CD1c-positive myeloid dendritic cell (primary cell): Measurements from ENCODE around the gene ARID3A.

Source experiments
- DNase-seq: peaks from one replicate; pipeline ENCODE4 v3.0.0-alpha.2; 2016; ENCODE audit errors: extremely low spot score

The ARID3A gene

DNA sequence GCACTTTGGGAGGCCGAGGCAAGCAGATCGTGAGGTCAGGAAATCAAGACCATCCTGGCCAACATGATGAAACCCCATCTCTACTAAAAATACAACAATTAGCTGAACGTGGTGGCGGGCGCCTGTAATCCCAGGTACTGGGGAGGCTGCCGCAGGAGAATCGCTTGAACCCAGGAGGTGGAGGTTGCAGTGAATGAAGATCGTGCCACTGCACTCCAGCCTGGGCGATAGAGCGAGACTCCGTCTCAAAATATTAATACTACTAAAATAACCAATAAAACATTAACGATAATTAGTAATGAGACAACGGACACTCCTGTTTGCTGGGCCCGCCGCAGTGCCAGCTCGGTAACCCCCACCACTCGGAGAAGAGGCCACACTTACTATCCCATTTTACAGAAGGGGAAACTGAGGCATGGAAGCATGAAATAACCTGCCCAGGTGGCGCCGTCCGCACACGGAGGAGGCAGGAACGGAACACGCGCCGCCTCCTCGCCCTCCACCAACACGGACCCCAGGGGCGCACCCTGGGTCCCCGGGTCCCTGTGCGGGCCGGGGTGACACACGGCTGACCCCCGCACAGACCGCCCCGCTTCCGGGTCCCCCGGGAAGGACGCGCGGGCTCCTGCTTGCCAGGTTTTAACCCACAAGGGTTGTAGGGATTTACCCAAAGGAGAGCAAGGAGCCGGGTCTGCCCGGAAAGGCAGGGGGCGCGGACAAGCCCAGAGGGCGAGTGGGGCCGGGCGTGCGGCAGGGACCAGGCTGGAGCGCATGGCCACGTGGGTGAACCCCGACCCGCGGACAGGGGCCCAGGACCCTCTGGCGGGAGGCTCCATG is 14.4 kb upstream of the ARID3A start:
- DNase-seq = no peak

DNA sequence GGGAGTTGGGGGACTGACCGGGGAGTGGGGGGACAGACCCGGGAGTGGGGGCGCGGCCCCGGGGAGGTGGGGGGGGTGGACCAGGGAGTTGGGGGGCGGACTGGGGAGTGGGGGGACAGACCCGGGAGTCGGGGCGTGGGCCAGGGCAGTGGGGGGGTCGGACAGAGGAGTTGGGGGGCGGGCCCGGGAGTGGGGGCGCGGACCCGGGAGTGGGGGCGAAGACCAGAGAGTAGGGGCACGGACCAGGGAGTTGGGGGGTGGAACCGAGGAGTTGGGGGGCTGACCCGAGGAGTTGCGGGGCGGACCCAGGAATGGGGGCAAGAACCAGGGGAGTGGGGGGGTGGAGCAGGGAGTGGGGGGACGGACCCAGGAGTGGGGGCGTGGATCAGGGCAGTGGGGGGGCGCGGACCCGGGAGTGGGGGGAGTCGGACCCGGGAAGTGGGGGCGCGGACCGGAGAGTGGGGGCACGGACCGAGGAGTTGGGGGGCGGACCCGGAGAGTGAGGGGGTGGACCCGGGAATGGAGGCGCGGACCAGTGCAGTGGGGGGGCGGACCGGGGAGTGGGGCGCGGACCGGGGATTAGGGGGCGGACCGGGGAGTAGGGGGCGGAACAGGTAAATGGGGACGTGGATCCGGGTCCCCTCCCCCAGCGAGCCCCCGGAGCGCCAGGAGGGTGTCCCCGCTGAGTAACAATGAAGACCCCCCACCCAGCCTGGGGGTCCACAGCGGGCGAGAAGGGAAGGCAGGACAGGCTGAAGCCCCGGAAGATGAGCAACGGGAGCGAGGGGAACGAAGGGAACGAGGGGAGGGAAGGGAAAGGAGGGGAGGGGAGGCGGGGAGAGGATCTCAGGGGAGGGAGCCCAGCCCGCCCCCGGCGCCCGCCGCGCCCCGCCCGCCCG is 13.4 kb upstream of the ARID3A start:
- DNase-seq = no peak

DNA sequence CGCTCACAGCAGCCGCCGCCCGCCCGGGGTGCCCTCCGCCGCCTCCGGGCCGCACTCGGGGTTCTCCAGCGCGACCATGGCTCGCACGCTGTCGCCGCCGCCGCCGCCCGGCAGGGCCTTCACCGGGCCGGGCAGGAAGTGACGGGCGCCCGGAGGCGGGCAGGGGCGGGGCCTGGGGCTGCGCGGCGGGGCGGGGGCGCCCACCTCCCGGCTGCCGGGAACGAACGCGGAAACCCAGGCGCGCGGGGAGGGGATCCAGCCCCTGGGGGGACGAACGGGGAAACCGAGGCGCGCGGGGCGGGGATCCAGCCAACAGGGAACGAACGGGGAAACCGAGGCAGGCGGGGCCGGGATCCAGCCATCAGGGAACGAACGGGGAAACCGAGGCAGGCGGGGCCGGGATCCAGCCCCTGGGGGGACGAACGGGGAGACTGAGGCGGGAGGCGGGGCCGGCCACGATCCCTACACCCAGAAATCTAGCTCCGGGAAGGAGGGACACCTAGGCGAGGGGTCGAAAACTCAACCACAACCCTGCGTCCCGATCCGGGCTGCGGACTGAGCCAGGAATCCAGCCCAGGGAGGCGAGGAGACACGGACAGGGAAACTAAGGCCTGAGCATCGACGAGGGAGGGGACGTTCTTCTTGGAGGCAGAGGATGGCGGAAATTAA is 12.6 kb upstream of the ARID3A start, which contains the start of gene R3HDM4:
TSS of gene R3HDM4 (minus strand) at position 140 of the 669 bp plus-strand sequence. CDS start at position 78, 62 bp downstream.
- DNase-seq = peak; percentile 90

DNA sequence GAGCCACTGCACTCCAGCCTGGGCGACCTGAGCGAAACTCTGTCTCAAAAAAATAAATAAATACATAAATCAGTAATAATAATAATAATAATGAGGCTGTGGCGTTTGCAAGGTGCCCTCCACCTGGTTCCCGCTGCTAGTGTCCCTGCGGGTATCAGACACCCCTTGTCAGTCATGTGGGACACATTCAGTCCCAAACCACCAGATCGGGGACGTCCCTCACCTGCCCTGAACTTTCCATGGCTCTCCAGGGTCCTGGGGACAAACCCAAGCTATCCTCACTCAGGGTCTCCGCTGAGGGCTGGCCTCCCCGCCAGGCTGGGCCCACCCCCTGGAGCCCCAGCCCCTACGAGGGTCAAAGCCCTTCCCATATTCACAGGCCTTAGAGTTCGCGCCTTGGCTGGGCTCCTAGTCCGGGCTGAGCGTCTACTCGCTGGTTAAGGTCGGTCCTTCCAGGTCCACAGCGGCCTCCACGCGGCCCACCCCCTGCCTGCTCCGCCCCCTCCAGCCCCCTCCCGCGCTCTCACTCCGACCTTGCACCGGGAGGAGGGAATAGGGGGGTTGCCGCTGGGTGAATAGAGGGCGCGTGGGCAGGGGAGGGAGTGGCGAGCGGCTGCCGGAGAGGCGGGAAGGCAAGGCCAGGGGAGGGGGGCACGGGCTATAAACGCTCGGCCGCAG is 9.1 kb upstream of the ARID3A start:
- peak; percentile 13 for DNase-seq

DNA sequence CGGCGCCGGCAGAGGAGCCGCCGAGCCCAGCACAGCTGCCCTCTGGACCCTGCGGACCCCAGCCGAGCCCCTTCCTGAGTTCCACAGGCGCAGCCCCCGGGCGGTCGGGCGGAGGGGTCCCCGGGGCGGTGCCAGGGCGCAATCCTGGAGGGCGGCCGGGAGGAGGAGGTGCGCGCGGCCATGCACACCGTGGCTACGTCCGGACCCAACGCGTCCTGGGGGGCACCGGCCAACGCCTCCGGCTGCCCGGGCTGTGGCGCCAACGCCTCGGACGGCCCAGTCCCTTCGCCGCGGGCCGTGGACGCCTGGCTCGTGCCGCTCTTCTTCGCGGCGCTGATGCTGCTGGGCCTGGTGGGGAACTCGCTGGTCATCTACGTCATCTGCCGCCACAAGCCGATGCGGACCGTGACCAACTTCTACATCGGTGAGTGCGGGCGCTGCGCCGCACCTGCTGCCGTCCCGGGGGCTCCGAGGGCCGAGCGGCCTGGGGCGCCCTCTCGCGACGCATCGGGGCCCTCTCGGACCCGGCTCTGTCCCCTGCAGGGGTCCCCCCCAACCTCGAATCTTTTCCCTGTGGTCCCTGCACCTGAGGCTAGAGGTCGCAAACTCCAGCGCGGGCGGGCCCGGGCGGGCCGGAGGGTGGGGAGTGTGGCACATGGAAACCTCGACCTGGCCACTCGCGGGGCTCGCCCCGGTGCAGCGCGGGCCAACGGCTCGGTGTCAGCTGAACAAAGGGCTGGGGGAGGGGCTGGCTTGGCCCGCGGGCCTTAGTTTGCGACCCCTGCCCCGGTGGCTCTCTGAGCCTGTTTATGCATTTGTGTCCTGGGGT is 8.3 kb upstream of the ARID3A start, which contains the start of gene KISS1R:
TSS of gene KISS1R (plus strand) at position 11 of the 829 bp plus-strand sequence. CDS start at position 181, 170 bp downstream.
- DNase-seq = peak; percentile 52

DNA sequence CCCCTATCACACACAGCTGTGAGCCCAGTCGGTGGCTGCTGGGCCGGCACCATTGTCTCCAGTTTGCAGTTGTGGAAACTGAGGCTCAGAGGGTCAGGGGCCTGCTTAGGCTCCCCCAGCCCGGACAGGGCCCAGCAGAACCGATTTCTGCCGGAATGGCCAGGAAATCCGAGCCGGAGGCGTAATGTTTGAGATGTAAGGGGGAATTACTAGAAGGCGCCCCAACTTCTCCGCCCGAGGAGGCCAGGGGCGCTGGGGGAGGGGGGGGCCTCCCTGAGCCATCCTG is 7.7 kb upstream of the ARID3A start:
- no peak for DNase-seq

DNA sequence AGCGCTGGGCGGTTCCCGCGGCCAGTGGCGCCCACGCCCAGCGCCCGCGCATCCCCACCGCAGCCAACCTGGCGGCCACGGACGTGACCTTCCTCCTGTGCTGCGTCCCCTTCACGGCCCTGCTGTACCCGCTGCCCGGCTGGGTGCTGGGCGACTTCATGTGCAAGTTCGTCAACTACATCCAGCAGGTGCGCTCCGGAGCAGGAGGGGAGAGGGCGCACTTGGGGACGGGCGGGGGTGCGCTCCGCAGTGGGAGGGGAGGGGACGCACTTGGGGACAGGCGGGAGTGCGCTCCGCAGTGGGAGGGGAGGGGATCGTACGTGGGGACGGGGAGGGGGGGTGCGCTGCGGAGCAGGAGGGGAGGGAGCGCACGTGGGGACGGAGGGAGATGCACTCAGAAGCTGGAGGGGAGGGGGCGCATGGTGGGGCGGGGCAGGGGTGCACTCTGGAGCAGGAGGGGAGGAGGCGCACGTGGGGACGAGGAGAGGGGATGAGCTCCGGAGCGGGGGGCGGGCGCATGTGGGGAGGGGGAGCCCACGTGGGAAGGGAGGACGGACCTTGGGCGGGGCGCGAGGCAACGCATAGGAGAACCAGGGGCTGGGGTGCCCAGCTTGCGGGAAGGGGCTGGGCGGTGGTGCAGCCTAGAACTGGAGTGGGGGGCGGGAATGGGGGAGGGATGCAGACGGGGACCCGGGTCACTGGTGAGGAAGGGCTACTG is 7.2 kb upstream of the ARID3A start:
- no peak for DNase-seq

DNA sequence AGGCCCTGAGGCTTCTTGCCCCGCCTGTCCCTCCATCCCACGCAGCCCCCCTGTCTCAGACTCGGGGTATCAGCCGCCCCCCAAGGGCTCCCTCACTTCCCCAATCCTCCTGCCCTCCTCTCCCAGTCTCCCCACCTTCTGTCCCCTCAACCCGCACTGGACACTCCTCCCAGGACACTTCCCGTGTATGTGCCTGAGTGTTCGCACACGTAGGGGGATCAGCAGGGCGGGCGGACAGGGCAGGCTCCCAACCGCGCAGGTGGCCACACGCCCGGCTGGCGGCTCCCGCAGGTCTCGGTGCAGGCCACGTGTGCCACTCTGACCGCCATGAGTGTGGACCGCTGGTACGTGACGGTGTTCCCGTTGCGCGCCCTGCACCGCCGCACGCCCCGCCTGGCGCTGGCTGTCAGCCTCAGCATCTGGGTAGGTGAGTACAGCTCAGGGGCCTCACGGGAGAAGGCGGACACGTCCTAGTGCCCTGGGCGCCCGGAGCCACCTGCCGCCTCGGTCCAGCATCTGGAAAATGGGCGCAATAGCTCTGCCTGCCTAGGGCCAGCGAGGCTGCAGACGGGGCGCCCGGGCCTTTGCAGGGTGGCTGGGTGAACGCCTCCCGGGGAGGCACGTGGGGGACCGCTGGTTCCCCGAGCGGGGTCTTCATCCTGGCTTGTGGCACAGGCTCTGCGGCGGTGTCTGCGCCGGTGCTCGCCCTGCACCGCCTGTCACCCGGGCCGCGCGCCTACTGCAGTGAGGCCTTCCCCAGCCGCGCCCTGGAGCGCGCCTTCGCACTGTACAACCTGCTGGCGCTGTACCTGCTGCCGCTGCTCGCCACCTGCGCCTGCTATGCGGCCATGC is 6.4 kb upstream of the ARID3A start:
- DNase-seq = peak; percentile 29

DNA sequence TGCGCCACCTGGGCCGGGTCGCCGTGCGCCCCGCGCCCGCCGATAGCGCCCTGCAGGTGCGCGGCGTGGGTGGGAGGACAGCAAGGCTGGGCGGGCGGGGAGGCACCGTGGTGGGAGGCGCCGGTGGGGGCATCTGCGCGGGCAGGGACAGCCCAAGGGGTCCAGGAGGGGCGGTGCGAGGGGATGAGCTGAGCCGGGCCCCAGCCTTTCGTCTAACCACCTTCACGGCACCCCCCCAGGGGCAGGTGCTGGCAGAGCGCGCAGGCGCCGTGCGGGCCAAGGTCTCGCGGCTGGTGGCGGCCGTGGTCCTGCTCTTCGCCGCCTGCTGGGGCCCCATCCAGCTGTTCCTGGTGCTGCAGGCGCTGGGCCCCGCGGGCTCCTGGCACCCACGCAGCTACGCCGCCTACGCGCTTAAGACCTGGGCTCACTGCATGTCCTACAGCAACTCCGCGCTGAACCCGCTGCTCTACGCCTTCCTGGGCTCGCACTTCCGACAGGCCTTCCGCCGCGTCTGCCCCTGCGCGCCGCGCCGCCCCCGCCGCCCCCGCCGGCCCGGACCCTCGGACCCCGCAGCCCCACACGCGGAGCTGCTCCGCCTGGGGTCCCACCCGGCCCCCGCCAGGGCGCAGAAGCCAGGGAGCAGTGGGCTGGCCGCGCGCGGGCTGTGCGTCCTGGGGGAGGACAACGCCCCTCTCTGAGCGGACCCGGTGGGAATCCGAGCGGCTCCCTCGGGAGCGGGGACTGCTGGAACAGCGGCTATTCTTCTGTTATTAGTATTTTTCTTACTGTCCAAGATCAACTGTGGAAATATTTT is 5.6 kb upstream of the ARID3A start:
- DNase-seq = peak; percentile 65

DNA sequence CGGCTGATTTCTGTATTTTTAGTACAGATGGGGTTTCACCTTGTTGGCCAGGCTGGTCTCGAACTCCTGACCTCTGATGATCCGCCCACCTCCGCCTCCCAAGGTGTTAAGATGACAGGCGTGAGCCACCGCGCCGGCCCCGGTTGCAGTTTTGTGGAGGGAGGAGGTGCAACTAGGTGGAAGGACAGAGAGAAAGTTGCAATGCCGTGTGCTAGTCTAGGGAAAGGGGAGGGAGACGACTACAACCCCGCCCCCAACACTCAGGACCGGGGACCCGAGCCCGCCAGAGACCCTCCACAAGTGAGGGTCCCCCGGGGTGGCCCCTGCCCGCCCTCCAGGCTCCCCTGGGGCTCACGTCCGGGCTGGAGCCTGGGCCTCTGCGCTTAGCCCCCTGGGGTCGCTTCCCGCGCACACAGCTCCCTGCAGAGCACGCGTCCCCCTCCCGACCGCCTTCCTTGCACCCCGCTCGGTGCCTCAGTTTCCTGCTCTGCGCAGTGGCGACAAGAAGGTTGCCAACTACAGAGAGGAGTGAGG is 1.2 kb upstream of the ARID3A start:
- no peak for DNase-seq

DNA sequence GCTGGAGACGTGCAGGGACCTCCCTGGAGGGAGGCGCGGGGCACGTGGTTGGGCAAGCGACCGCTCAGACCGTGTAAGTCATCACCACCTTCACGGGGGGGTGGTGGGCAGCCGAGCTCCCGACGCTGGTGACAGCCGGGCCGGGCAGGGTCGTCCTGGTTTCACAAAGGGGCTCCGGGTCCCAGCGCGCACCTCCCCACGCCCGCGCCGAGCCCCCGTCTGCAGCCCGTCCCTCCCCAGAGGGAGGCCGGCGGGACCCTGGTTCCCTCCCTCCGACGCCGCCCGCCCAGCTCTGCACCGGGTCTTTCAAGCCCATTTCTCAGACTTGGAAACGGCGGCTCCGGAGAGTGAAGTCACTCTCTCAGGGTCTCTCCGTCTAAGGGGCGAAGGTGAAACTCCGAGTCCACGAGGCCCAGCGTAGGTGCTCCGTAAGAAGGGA is 729 bp upstream of the ARID3A start:
- no peak for DNase-seq

DNA sequence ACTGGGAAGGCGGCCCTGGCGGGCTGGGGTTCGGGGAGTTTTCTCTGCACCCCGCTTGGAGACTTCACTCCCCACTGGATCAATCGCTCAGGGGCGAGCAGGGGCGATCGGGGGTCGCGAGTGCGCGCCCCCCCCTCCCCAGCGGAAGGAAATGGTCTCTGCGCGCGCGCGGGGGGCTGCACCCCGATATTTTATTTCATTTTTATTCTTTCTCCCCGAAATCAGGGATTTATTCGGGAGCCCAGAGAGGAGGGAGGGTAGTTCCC is 421 bp downstream of the ARID3A start:
- DNase-seq = no peak

DNA sequence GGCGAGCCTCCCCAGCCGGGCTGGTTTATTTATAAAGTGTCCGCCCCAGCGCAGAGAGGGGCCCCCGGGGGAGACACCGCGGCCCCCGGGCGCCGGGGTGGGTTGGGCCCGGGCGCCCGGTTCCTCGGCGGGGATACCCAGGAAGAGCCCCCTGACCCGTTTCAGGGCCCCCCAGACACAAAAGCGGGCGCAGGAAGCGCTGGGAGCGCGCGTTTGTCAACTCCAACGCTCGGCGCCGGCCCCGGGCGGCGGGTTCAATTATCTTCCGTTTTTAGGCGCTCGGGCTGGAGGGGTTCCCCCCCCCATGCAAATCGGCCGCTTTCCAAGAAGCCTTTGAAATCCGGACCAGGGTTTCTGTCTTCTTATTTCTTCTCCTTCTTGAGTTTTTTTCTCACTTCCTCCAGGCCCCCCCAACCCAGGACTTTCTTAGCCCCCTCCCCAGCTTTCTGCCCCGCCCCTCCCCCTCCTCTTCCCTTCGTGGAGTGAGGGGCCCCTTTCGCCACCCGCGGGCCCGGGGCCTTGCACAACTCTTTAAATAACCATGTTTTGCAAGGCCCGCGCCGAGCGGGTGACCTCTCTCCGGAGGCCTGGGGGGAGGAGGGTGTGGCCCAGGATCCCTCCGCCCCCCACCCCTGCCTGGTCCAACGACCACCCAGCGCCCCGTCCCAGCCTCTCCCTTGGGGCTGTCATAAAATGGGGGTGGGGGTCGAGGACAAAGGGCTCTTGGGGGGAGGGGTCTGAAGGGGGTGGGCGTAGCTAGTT is 935 bp downstream of the ARID3A start:
- peak; percentile 88 for DNase-seq

DNA sequence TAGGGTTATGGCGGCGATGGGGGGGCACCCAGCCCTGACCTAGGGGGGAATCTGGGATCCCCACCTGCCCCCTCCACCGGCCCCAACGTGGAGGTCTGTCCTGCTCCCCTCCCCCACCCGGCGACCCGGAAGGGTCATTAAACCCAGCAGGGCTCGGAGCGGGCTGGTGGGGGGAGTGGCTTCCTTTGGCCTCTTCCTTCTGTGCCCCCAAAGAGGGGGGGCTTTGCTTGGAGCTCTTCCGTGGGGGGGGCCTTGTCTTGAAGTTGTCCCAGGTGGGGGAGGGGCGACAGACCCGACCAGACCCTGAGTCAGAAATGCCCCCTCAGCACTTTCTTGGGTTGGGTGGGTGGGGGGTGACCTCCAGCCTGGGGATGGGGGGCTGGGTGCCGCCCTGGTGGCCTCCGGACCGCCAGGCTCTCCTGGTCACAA is 1.5 kb downstream of the ARID3A start:
- no peak for DNase-seq

DNA sequence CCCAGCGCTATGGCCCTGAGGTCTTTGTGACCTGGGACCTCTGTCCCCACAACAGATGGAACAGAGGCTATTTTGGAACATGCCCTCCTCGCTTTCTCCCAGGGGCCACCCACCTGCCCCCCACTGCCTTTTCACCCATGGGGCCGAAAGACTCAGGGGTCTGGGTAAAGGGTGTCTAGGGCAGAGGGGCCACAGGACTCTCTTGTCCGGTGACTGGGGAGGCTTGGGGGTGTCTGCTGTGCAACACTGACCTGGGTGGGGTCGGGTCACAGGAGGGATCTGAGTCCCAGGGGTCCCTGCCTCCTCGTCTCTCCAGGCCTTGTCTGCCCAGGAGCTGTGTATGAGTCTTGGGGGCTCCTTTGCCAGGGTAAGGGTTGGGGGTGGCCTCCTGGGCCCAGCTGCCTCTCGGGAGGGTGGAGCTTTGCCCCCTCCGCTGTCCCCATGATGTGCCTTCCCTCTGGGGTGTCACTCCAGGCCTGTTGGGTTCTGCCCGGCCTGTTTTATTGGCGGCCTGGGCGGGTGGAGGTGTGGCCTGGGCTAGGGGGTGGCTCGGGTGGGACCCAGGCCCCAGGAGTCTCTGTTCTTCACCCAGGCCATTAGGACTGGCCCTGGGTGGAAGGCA is 2.1 kb downstream of the ARID3A start:
- no peak for DNase-seq

DNA sequence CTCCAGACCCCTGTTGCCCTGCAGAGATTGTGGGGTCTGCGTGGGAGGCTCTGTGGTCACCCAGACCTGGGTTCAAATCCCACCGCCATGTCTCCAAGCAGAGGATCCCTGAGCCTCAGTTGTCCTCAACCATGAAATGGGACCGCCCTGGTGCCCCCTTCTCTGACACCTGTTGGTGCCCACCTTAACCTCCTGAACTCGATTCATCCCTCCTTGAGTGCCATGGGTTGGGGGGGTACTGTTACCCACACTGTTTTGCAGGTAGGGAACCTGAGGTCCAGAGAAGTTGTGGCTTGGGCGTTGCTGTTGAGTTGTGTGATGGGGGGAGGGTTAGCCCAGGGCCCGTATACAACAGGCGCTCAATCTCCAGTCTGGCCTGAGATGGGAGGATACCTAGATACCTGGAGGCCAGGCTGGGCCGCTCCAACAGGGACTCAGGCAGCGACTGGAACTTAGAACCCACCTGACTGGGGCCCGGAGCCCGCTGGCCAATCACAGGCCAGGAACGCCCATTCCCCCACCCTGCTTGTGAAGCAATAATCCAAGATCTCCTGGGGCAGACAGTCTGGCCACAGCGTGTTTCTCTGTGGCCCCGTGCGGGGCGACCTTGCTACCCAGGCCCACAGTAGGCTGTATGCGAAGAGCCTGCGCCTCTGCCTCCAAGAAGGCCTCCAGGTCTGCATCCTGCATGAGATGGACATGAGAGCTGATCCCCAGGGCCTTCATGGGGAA is 2.8 kb downstream of the ARID3A start:
- no peak for DNase-seq
